GM23338 (cell line): ENCODE data around the gene TMPRSS6. TPM values are rescaled to one million over a fixed set of nuclear protein-coding genes. Genes with fewer than 3 reads are reported as not detected.

Source experiments
- ATAC-seq: fragments of 200-7000 bp; cut with Tn5 transposase; 3 replicates; pipeline ENCODE4 v1.9.1; 2020
- DNase-seq: peaks from one replicate; pipeline ENCODE4 v3.0.0-alpha.2; 2015; ENCODE audit warnings: low spot score
- H2AFZ ChIP-seq: fragments of 200-600 bp; sonication (generic); 2 replicates; pipeline ENCODE4 v1.8.0; 2016; ENCODE audit warnings: antibody characterized with exemption, mild to moderate bottlenecking, moderate library complexity
- H3F3A ChIP-seq: fragments of 200-600 bp; sonication (generic); replicated peaks from 2 replicates; pipeline ENCODE4 v1.8.0; 2017; ENCODE audit warnings: antibody characterized with exemption, mixed run types, low read depth
- H3K27ac ChIP-seq: fragments of 200-600 bp; sonication (generic); 2 replicates; pipeline ENCODE4 v1.6.1; 2016; ENCODE audit warnings: low read depth
- H3K27me3 ChIP-seq: fragments of 200-600 bp; sonication (generic); 2 replicates; pipeline ENCODE4 v1.8.0; 2016; ENCODE audit warnings: mild to moderate bottlenecking, mixed run types, moderate library complexity; ENCODE audit not compliant: insufficient read depth
- H3K36me3 ChIP-seq: fragments of 200-600 bp; sonication (generic); 2 replicates; pipeline ENCODE4 v1.8.0; 2016; ENCODE audit warnings: mild to moderate bottlenecking; ENCODE audit not compliant: insufficient read depth
- H3K4me1 ChIP-seq: fragments of 200-600 bp; sonication (generic); 2 replicates; pipeline ENCODE4 v1.8.0; 2016; ENCODE audit warnings: mild to moderate bottlenecking, moderate library complexity; ENCODE audit not compliant: insufficient read depth
- H3K4me2 ChIP-seq: fragments of 200-600 bp; sonication (generic); 2 replicates; pipeline ENCODE4 v1.7.1; 2017; ENCODE audit warnings: mixed run types
- H3K4me3 ChIP-seq: fragments of 200-600 bp; sonication (generic); 2 replicates; pipeline ENCODE4 v1.6.1; 2016; ENCODE audit warnings: mixed run types
- H3K79me2 ChIP-seq: fragments of 200-600 bp; sonication (generic); replicated peaks from 2 replicates; pipeline ENCODE4 v1.8.0; 2017; ENCODE audit warnings: mild to moderate bottlenecking; ENCODE audit not compliant: insufficient read depth
- H3K9me2 ChIP-seq: fragments of 200-600 bp; sonication (generic); 2 replicates; pipeline ENCODE4 v1.8.0; 2017; ENCODE audit not compliant: insufficient read depth
- H4K20me1 ChIP-seq: fragments of 200-600 bp; sonication (generic); replicated peaks from 2 replicates; pipeline ENCODE4 v1.8.0; 2017; ENCODE audit warnings: mild to moderate bottlenecking; ENCODE audit not compliant: insufficient read depth
- H3K27ac Mint-ChIP-seq: 2 replicates; pipeline ENCODE4 v1.8.0; 2020; ENCODE audit warnings: inconsistent platforms, mild to moderate bottlenecking, moderate library complexity, mixed read lengths
- H3K27me3 Mint-ChIP-seq: 3 replicates; pipeline ENCODE4 v1.8.0; 2022; ENCODE audit warnings: low read depth, mild to moderate bottlenecking, moderate library complexity, mixed read lengths, inconsistent platforms; ENCODE audit not compliant: insufficient read depth, poor library complexity
- H3K36me3 Mint-ChIP-seq: 3 replicates; pipeline ENCODE4 v1.8.0; 2021; ENCODE audit warnings: low read depth, mild to moderate bottlenecking, inconsistent platforms, moderate library complexity, mixed read lengths
- H3K4me1 Mint-ChIP-seq: 3 replicates; pipeline ENCODE4 v1.8.0; 2020; ENCODE audit warnings: mild to moderate bottlenecking, inconsistent platforms, mixed read lengths
- H3K4me3 Mint-ChIP-seq: 3 replicates; pipeline ENCODE4 v1.8.0; 2021; ENCODE audit warnings: moderate library complexity, mild to moderate bottlenecking, inconsistent platforms, mixed read lengths
- H3K9me3 Mint-ChIP-seq: 3 replicates; pipeline ENCODE4 v1.8.0; 2020; ENCODE audit warnings: moderate library complexity, mild to moderate bottlenecking, inconsistent platforms, mixed read lengths
- CREB1 ChIP-seq: fragments of 250-450 bp; sonication (Bioruptor Pico); IDR thresholded peaks from 2 replicates; pipeline ENCODE4 v1.5.0; 2020; ENCODE audit warnings: low read depth, mild to moderate bottlenecking, moderate library complexity
- ETS1 ChIP-seq: IDR thresholded peaks from 2 replicates; pipeline ENCODE4 v1.6.1; 2016; ENCODE audit warnings: antibody characterized with exemption
- EZH2phosphoT487 ChIP-seq: fragments of 200-600 bp; sonication (generic); IDR thresholded peaks from one replicate; pipeline ENCODE4 v1.8.1; 2018; ENCODE audit warnings: antibody characterized with exemption; ENCODE audit not compliant: unreplicated experiment
- JUNB ChIP-seq: IDR thresholded peaks from one replicate; pipeline ENCODE4 v1.6.1; 2016; ENCODE audit warnings: antibody characterized with exemption; ENCODE audit not compliant: unreplicated experiment
- NANOG ChIP-seq: IDR thresholded peaks from 2 replicates; pipeline ENCODE4 v1.6.1; 2016; ENCODE audit warnings: antibody characterized with exemption, borderline replicate concordance
- POLR2AphosphoS5 ChIP-seq: IDR thresholded peaks from 2 replicates; pipeline ENCODE4 v1.6.1; 2016; ENCODE audit warnings: antibody characterized with exemption, low read depth
- STAT1 ChIP-seq: IDR thresholded peaks from one replicate; pipeline ENCODE4 v1.6.1; 2016; ENCODE audit warnings: antibody characterized with exemption; ENCODE audit not compliant: unreplicated experiment
- ZNF114 ChIP-seq: fragments of 250-450 bp; sonication (Bioruptor Pico); IDR thresholded peaks from 2 replicates; pipeline ENCODE4 v1.5.0; 2020; ENCODE audit warnings: mild to moderate bottlenecking, moderate library complexity
- ZNF331 ChIP-seq: fragments of 250-450 bp; sonication (Bioruptor Pico); IDR thresholded peaks from 2 replicates; pipeline ENCODE4 v1.5.0; 2020; ENCODE audit warnings: low read depth, mild to moderate bottlenecking, moderate library complexity
- ZNF462 ChIP-seq: fragments of 250-450 bp; sonication (Bioruptor Pico); IDR thresholded peaks from 2 replicates; pipeline ENCODE4 v1.5.0; 2020; ENCODE audit warnings: mild to moderate bottlenecking, moderate library complexity
- polyA plus RNA-seq: library from polyadenylated mRNA; unstranded; fragments of >200 nt; fragmentation: Nextera tagmentation; extraction: Ambion mirVana; gene quantifications from 2 replicates; pipeline ENCODE4 v1.2.1, GENCODE V29; 2016
- total RNA-seq: library from RNA; depleted of rRNA; stranded (reverse); fragments of >200 nt; shearing (Covaris generic); gene quantifications from 2 replicates; pipeline ENCODE4 v1.2.3, GENCODE V29; 2014
- TF ChIP-seq, protein P1 (sequence below), 2 experiments: fragments of 200-600 bp in 1 of 2; sonication (generic) in 1 of 2; conservative IDR thresholded peaks; 2 replicates each; pipeline versions ENCODE4 v1.5.1 to v1.6.1; 2016 to 2017; ENCODE audit warnings: antibody characterized with exemption in 2 of 2, low read depth in 2 of 2, mild to moderate bottlenecking in 2 of 2, moderate library complexity in 1 of 2

TMPRSS6 gene
- total and polyA plus RNA-seq, 2 experiments from 2014 or later = 0.13 TPM; not detected in 1

GRCh38 chr22:37115032-37115431 is 5.5 kb upstream of the TMPRSS6 start:
- TF ChIP-seq ZNF114 (CRISPR knock-in tag) (no peak), NANOG (no peak), POLR2AphosphoS5 (no peak), STAT1 (no peak), ZNF331 (no peak), JUNB (no peak), CREB1 (CRISPR knock-in tag) (no peak), ETS1 (no peak), ZNF462 (CRISPR knock-in tag) (no peak), EZH2phosphoT487 (no peak)
- TF ChIP-seq, protein P1, sequence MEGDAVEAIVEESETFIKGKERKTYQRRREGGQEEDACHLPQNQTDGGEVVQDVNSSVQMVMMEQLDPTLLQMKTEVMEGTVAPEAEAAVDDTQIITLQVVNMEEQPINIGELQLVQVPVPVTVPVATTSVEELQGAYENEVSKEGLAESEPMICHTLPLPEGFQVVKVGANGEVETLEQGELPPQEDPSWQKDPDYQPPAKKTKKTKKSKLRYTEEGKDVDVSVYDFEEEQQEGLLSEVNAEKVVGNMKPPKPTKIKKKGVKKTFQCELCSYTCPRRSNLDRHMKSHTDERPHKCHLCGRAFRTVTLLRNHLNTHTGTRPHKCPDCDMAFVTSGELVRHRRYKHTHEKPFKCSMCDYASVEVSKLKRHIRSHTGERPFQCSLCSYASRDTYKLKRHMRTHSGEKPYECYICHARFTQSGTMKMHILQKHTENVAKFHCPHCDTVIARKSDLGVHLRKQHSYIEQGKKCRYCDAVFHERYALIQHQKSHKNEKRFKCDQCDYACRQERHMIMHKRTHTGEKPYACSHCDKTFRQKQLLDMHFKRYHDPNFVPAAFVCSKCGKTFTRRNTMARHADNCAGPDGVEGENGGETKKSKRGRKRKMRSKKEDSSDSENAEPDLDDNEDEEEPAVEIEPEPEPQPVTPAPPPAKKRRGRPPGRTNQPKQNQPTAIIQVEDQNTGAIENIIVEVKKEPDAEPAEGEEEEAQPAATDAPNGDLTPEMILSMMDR (conservative IDR thresholded peaks at IDR 0.05; ENCODE audit: low read depth in 2 of 2) = no peak
- Histone ChIP-seq H3K4me1 (0 out of 2 replicates have a peak, but pooled peaks cover 5% of the 10 kb centered on the region), H3K9me2 (no peaks in the 10 kb centered on the region), H3K27ac (no peak overlapping the region), H3F3A (no peaks in the 10 kb centered on the region), H3K27me3 (no peaks in the 10 kb centered on the region), H3K36me3 (no peaks in the 10 kb centered on the region), H3K79me2 (no peaks in the 10 kb centered on the region), H2AFZ (no peak overlapping the region), H4K20me1 (no peaks in the 10 kb centered on the region), H3K4me2 (no peak overlapping the region), H3K4me3 (no peak overlapping the region)
- peaks cover 26% of the 10 kb centered on the region for H3K4me1 Mint-ChIP-seq
- ATAC-seq = no peak
- no peaks in the 10 kb centered on the region for H3K9me3 Mint-ChIP-seq
- no peak for DNase-seq
- H3K27ac Mint-ChIP-seq = no peak overlapping the region
- no peak overlapping the region for H3K4me3 Mint-ChIP-seq
- H3K27me3 Mint-ChIP-seq = peaks cover 3% of the 10 kb centered on the region
- no peaks in the 10 kb centered on the region for H3K36me3 Mint-ChIP-seq
